NK-92 treated with Interleukin-12 subunit alpha and Interleukin-12 subunit beta, amount 100 ng/mL, for 24 hours (cell line): ENCODE results near the gene SLC9C2.
"Not testable (repeated sequence)": the region's sequence is repeated elsewhere in the genome, so short reads cannot be mapped to it uniquely, and the experiment has no call there.

Experiments used
- DNase-seq: peaks from one replicate; lab custom pipeline; 2025; lab: John Stamatoyannopoulos, UW

SLC9C2 gene

DNA sequence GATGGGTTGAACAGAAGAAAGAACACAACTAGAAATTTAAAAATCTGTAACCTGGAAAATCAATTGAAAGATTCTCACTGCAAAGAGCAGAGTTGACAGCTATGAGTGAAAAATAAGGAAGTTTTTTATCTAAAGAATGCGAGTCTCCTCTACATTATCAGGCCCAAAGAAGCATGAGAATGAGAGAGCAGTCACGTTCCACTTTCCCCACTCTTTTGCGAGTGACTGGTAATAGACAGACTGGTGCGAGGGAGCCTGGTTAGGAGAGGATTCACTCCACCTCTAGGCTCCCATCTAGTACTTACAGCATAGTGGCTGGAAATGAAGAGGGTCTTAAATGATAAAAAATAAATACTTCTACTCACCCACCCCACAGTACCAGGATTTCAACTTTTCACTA lies 73.8 kb downstream of the SLC9C2 start:
- DNase-seq: no peak

DNA sequence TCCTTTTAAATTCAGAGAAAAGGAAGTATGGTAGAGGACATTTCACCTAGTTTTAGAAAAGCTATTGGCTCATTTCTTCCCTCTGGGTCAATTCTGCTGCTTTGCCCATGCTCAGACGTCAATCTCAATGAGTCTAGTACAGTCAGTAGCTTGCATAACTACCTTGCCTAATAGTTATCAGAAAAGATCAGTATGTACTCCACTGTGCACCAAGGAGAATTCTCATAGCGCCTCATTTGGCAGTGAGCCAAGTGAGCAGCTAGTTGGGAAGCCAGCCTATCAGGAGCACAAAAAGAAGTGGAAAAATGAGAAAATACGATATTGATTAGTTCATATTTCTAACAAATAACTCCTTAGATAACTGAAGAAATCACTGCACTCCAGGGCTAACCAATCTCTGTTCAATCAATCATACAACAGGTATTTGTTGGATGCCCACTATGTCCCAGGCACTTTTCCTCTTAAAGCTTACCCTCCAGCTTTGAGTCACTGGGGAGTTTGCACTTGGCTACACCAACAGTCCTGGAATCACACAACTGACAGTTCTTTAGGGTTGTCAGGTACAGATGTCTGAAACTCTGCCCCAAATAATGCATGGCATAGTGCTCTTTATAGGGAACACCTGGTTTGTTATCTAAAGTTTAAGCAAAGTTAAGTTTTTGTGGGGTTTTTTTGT lies 75.6 kb downstream of the SLC9C2 start:
- DNase-seq: no peak

DNA sequence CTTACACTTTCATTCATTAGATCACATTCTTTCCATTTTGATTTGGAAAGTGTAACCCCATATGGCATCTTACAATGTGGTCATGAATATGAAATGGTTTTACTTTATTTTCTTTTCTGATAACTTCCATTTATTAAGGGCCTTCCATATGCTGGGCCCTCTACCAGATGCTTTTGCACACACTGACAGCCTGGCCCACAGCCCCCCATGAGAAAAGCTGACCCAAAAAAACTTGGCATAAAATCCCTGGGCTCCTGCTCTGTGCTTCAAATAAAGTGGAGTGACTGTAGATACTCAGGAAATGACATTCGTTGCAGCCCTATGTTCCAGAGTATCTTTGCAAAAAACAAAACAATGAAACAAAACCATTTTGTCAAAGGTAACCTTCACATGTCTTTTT lies 76.9 kb downstream of the SLC9C2 start:
- no peak for DNase-seq

DNA sequence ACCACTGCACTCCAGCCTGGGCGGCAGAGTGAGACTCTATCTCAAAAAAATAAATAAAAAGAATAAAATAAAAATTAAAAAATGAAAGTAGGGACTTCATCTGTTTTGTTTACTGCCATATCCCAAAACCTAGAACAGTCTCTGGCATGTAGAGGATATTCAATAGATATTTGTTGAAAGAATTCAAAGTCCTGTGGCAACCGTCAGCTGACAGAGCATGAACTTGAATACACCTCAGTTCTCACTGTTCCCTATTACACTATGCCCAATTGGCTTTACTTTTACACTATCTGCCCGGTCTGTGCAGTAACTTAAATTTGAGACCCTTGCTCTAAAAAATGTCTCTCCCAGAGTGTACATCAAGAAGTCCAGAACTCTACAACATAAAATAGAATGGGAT lies 79.5 kb downstream of the SLC9C2 start:
- DNase-seq: no peak

DNA sequence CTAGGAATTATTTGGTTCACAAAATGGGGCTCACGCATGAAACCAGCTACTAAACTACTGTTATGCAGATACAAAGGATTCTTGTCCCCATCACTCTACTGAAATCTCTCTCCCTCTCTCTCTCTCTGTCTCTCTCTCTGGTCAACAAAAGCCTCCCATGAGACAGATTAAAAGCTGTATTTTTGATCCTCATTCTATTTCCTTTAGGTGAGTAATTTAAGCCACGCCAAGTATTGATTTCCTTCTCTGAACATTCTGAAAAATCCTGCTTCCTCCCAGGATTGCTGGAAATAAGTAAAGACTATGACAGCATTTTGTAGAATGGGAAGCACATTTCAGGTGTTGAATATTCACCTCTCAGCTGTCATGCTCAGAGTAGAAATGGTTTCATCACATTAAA lies 82.1 kb downstream of the SLC9C2 start:
- DNase-seq: no peak

DNA sequence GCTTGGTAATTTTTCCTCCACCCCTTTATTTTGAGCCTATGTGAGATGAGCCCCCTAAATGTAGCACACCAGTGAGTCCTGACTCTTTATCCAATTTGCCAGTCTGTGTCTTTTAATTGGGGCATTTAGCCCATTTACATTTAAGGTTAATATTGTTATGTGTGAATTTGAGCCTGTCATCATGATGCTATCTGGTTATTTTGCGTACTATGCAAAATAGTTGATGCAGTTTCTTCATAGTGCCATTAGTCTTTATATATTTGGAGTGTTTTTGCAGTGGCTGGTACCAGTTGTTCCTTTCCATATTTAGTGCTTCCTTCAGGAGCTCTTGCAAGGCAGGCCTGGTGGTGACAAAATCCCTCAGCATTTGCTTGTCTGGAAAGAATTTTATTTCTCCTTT lies 88.4 kb downstream of the SLC9C2 start:
- DNase-seq: not testable (repeated sequence)

DNA sequence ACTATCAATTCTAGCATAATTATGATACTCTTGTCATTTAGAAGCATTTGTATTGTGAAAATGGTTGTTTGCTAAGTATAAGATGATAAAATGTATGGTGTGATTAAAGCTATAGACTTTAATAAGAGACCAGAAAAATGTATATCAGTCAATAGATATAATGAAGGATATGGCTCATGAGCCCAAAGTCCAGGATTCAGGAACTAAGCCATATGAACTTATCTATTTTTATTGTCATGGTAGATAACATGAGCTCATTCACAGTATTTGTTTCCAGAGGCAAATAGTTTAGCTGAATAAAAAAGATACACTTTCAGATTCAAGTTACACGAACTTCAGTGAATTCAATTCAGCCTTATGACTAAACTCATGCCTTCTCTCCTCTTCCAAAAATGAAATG lies 93.1 kb downstream of the SLC9C2 start:
- DNase-seq: no peak

DNA sequence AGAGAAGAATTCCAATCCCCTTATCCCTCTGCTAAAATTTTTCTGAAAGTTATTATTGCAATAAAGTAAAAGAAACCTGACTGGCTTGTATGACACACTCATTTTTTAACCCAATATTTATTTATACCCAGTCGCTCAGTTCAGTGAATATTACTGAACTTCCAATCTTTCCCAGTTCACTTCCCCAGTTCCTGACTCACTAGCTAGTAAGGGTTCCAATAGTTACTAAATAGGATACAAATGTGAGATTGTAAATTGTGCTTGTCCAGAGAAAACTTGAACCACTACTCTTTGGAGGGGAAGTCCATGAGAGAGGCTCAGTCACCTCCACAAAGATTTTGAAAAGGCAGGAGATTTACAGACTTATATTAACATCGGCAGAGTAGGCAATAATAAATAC lies 94.3 kb downstream of the SLC9C2 start:
- DNase-seq: no peak

DNA sequence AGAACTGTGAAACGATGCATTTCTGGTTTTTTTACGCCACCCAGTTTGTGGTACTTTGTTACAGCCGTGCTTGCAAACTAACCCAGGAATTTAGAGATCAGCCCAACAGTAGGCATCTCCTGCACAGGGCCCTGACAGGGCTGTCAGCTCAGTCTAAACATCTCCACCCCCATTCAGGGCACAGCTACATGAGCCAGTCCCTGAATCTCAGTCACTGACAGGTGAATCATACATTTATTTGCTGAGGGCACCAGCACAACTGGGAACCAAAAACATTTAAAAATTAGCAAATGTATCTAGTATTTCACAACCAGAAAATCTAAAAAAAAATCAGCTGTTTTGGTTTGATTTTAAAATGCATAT lies 95.0 kb downstream of the SLC9C2 start:
- DNase-seq: no peak

DNA sequence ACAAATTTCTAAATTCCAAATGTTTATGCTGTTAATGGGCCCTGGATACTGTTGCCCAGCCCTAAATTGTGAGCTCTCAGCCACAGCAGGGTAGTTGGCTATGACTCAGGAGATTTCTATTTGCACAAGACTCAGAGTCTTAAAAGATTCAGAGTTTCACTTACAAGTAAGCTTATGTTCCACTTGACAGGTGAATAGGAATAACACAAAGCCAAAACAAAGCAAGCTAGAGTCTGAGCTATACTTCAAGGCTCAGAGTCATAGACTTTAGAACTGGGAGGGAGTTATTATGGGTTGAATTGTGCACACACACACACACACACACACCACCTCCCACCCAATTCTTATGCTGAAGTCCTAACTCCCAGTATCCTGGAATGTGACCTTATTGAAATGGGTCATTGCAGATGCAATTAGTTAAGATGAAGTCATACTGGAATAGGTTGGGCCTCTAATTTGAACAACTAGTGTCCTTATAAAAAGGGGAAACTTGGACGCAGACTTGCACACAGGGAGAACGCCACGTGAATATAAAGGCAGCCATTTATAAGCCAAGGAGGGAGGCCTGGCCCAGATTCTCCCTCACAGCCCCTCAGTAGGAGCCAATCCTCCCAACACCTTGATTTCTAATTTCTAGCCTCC lies 95.5 kb downstream of the SLC9C2 start:
- no peak for DNase-seq

DNA sequence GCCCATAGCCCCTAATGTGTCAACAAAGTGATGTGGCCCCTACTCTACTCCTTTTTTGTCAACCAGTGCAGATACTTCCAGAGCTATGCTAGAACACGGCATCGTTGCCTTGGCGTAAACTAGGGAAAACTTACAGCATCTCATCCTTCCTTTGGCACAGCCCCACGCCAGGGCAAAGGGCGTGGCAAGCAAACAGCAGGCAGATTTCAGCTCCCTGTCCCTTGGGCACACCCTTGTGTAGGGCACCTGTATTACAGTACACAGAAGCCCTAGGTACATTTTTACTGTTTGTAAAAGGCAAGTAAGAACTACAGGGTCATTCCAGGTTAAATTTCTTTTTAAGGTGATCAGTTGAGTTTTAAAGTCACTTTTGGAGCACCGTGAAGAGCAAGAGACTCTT lies 96.4 kb downstream of the SLC9C2 start:
- no peak for DNase-seq

DNA sequence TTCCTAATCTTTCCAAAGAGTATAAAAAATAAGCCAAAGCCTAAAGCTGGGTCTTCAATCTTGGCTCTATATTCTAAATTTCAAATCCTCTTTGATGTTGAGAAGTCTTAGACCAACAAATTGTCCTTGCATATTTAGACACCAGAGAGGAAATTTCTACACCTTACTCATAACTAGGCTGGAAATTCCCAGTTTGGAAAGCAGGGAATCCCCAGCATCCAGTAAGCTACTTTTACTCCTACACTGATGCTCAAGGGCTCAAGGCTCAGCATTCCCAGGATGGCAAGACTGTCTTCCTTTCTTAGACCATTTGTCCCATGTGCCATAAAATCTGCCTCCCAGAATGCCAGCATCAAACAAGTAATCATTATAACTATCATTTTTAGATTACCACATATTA lies 97.5 kb downstream of the SLC9C2 start:
- DNase-seq: no peak

DNA sequence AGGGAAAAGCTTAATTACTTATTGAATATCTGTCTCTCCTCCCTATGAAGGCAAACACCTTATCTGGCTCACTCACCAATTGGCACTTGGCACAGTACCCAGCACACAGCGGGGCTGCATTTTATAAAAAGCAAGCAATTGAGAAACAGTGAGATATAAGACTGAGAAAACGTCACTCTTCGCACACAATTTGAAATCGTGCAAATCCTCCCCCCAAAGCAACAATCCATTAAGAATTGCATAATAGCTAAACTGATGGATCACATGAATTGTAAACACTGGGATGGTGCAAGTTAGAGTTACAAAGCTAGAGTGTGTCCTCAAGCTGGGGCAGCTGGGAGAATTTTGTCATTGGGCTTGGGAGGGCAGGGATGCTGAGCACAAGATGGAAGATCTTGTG lies 98.6 kb downstream of the SLC9C2 start:
- no peak for DNase-seq

DNA sequence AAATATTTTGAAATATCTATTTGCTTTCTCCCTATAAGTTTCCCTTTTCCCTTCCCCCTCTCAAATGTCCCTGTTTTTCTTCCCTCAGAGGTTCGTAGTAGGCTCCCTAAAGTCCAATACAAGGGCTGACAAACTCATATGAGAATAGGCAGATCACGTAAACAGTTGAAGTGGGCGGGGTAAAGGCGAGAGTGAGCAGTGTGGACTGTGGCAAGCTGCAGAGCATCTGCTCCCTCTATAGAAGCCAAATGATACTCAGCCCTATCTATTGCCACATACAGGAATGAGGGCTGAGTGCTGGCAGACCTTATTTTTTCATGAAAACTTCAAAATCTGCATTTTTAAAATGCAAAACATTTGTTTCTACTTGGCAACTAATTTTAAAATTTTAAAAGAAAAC lies 99.5 kb downstream of the SLC9C2 start:
- DNase-seq: no peak

DNA sequence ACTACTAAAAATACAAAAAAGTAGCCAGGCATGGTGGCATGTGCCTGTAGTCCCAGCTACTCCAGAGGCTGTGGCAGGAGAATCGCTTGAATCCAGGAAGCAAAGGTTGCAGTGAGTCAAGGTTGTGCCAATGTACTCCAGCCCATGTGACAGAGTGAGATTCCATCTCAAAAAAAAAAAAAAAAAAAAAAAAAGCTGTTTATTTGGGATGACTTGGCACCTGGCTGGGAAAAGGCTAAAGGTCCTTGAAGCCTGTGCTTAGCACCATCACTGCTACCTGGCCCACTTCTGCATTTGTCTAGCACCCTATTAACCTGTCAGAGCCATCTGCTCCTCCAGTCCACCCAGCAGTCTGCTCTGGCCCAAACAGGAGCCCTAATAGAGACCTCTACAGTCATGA lies 100.8 kb downstream of the SLC9C2 start:
- no peak for DNase-seq

DNA sequence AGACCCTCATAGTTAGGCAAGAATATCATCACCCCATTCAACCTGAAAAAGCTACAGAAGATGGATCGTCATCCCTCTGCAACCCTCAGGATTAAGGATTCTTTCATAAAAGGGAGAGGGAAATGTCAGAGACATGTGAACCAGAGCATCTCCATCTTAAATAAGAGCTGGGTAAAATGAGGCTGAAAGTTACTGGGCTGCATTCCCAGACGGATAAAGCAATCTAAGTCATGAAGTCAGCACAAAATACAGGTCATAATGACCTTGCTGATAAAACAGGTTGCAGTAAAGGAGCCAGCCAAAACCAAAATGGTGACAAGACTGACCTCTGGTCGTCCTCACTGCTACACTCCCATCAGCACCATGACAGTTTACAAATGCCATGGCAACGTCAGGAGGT lies 103.1 kb downstream of the SLC9C2 start:
- DNase-seq: no peak

DNA sequence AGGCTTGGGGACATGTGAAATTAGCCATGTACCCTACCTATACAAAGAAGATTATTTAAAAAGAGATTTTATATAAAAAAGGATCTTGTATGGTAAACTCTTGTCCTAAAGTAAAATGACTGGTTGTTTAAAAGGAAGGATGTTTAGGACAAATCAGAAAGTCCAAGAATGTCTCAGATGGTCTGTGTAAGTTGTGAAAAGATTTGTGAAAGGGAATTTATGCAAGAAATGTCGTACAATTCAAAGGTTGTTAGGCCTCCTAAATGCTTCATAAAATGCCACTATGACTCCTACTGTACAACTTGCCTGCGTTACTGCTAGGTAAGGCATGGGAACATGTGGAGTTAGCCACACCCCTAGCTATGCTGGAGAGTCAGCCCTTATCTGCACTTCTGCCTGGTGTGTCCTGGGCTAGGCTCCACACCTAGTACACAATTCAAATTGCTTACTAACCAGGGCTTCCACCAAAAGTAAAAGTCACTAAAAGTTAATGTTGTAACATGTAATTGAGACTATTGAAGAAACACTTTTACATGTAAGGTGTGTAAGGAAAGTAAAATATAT lies 106.0 kb downstream of the SLC9C2 start:
- no peak for DNase-seq

DNA sequence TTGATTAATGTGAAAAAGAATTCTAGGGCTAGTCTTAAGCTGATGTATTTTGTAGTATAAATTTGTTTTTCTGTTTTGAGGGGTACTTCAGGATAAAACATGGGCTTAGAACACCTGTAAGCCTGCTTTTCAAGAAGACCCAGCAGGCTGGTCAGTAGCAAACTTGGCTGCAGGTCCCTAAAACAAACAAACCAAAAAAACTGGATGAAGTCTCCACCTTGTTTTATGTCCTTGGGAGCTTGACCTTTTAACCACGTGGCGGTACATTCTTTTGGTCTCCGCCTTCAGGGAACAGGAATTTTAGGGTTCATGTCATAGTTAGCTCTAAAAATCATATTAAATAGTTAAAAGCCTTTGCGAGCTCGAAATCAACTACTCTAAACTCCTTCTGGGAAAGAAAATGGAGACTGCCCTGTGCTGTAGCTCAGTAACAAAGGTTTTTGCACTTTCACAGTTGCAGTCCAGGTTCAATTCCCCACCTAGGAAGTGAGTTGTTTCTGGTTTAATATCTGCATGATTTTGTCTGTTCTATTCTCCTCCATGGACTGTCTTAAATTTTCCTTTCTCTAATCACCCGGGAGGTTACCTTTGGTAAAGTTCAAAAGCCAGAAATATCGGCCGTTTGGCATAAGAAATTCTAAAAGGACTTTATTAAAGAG lies 107.1 kb downstream of the SLC9C2 start:
- no peak for DNase-seq

DNA sequence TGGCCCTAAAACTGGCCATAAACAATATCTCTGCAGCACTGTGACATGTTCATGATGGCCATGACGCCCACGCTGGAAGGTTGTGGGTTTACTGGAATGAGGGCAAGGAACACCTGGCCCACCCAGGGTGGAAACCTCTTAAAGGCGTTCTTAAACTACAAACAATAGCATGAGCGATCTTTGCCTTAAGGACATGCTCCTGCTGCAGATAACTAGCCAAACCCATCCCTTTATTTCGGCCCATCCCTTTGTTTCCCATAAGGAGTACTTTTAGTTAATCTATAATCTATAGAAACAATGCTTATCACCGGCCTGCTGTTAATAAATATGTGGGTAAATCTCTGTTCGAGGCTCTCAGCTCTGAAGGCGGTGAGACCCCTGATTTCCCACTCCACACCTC lies 109.7 kb downstream of the SLC9C2 start:
- not testable (repeated sequence) for DNase-seq

DNA sequence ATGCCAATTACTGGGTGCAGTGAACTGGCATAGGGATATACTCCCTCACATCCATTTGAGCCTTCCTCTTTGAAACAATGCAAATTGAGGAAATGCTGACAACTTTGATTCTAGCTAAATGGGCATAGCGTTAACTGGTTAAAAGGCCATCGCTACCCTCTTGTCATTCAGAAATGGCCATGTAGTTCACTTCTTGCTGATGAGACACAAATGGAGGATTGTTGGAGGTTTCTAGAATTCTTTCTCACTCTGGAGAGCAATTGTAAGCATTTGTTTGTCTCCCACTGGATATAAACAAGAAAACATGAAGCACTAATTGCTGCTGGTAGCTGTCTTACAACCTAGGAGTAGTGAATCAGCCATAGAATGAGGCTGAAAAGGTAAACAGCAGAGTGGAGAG lies 111.4 kb downstream of the SLC9C2 start:
- no peak for DNase-seq

DNA sequence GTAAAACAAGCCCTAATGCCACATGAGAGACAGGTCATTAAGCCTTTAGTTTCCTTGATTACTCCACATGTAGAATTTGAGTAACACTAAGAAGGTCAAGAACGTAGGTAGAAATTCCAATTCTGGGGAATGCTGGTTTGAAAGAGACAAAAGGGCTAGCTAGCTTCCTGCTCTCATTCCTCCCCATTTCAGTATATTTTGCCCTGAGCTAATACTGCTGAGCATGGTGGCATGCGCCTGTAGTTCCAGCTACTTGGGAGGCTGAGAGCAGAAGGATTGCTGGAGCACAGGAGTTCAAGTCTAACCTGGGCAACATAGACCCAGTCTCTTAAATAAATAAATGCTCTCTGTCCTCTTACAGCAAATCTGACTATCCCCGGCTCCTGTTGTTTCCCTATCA lies 112.9 kb downstream of the SLC9C2 start:
- DNase-seq: no peak

DNA sequence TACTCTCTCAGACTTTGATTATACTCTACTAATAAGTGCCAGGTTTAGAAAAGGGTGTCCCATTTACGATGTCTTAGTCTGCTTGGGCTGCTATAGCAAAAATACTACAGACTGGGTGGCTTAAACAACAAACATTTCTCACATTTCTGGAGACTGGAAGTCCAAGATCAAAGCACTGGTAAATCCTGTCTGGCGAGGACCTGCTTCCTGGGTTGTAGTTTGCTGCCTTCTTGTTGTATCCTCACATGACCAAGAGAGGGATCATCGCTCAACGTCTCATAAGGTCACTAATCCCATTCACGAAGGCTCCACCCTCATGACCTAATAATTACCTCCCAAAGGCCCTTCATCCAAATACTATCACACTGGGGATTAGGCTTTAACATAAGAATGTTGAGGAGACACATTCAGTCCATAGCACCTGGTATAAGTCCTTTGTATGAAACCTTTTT lies 113.7 kb downstream of the SLC9C2 start:
- DNase-seq: no peak

DNA sequence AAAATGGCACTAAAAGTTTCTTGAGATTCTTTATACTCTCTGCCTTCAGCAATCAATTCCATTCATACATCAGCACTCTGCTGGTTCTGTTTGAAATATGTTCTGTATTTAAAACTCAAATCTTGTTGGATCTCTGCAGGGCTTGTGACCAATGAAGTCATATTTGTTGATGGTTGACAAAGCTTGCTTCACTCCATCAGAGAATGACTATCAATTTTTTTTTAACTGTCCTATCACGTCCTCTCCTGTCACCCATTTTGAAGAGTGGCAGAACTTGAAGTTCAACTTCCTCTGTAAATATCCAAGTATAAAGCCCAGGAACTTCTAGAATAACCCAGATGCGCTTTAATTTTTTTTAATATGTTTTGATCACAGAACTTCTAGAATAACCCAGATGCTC lies 114.9 kb downstream of the SLC9C2 start:
- DNase-seq: no peak
